GM12878 (cell line): ENCODE results near the gene MRPL28. TPM values are rescaled to one million over a fixed set of nuclear protein-coding genes. Genes with fewer than 3 reads are reported as not detected.

Experiments
- ATAC-seq: fragments of 200-7000 bp; cut with Tn5 transposase; 3 replicates; pipeline ENCODE4 v1.9.1; 2020; ENCODE audit warnings: mild to moderate bottlenecking, moderate library complexity
- BruUV-seq: library from RNA; stranded (reverse); fragments of 400-500 nt; replicated peaks from 2 replicates; lab custom pipeline; 2021; lab: Mats Ljungman, UMichigan
- CTCF ChIA-PET: fragments of 300-600 bp; sonication (Branson Sonifier 250); formaldehyde crosslinking; extraction: SDS; loops from one replicate; lab custom pipeline; 2021; ENCODE audit warnings: inconsistent platforms; lab: Yijun Ruan, JAX
- POLR2A ChIA-PET: fragments of 350-600 bp; formaldehyde crosslinking; extraction: SDS; loops from one replicate; lab custom pipeline; 2021; ENCODE audit warnings: inconsistent platforms; lab: Charles Lee
- RAD21 ChIA-PET: fragments of 300-600 bp; sonication (Branson Sonifier 250); formaldehyde crosslinking; loops from one replicate; lab custom pipeline; 2023; ENCODE audit warnings: antibody characterized with exemption; ENCODE audit not compliant: unreplicated experiment; lab: Charles Lee
- SMC1A ChIA-PET: fragments of 300-600 bp; sonication (Branson Sonifier 250); formaldehyde crosslinking; loops from one replicate; lab custom pipeline; 2023; ENCODE audit not compliant: unreplicated experiment, uncharacterized antibody; lab: Charles Lee
- DNase-seq: peaks from one replicate; pipeline ENCODE4 v3.0.0-alpha.2; 2011; ENCODE audit warnings: low read depth, low spot score
- FAIRE-seq: peaks from 3 replicates; lab custom pipeline; 2011; peaks lifted over from hg19 to GRCh38; lab: Jason Lieb, UNC
- H2AFZ ChIP-seq: 2 replicates; pipeline ENCODE4 v1.6.0; 2011; ENCODE audit warnings: low read depth, low read length, control low read depth; ENCODE audit not compliant: control insufficient read depth
- H3K27ac ChIP-seq: 2 replicates; pipeline ENCODE4 v1.5.1; 2011; ENCODE audit warnings: control low read depth; ENCODE audit not compliant: control insufficient read depth, insufficient read depth
- H3K27me3 ChIP-seq, 2 experiments: replicated peaks in 1 of 2; 2 replicates each; pipeline versions ENCODE4 v1.6.0 to v1.6.1; 2011; ENCODE audit warnings: low read length in 1 of 2; ENCODE audit not compliant: control insufficient read depth in 2 of 2, insufficient read depth in 2 of 2
- H3K36me3 ChIP-seq, 2 experiments: 2 replicates each; pipeline ENCODE4 v1.5.1; 2011; ENCODE audit warnings: low read length in 1 of 2; ENCODE audit not compliant: control insufficient read depth in 2 of 2, insufficient read depth in 2 of 2
- H3K4me1 ChIP-seq: 2 replicates; pipeline ENCODE4 v1.6.1; 2011; ENCODE audit warnings: mild to moderate bottlenecking, low read length, moderate library complexity, mixed read lengths; ENCODE audit not compliant: control insufficient read depth, insufficient read depth
- H3K4me2 ChIP-seq: 2 replicates; pipeline ENCODE4 v1.6.0; 2011; ENCODE audit warnings: control low read depth; ENCODE audit not compliant: control insufficient read depth, insufficient read depth
- H3K4me3 ChIP-seq: fragments of 200-600 bp; sonication (generic); 2 replicates; pipeline ENCODE4 v1.5.1; 2016
- H3K79me2 ChIP-seq: 2 replicates; pipeline ENCODE4 v1.6.0; 2011; ENCODE audit warnings: low read length; ENCODE audit not compliant: control insufficient read depth, insufficient read depth
- H3K9ac ChIP-seq: 2 replicates; pipeline ENCODE4 v1.8.0; 2011; ENCODE audit warnings: low read length, control low read depth, mixed read lengths; ENCODE audit not compliant: control insufficient read depth, insufficient read depth
- H3K9me3 ChIP-seq: replicated peaks from 3 replicates; pipeline ENCODE4 v1.5.1; 2011; ENCODE audit warnings: mild to moderate bottlenecking, low read length; ENCODE audit not compliant: control insufficient read depth, insufficient read depth
- H4K20me1 ChIP-seq: 2 replicates; pipeline ENCODE4 v1.6.0; 2011; ENCODE audit not compliant: control insufficient read depth, insufficient read depth
- BHLHE40 ChIP-seq, 2 experiments: fragments of 450-650 bp in 1 of 2; IDR thresholded peaks; 2 replicates each; pipeline ENCODE4 v1.6.1; 2011 to 2017; ENCODE audit warnings: low read depth in 2 of 2, borderline replicate concordance in 1 of 2, improper control_type of control experiment in 1 of 2, low read length in 1 of 2, mild to moderate bottlenecking in 1 of 2
- CBX3 ChIP-seq: fragments of 200-600 bp; sonication (generic); IDR thresholded peaks from 2 replicates; pipeline ENCODE4 v1.6.1; 2016; ENCODE audit warnings: low read depth, borderline replicate concordance
- IKZF1 ChIP-seq: fragments of 450-650 bp; conservative IDR thresholded peaks from 2 replicates; pipeline ENCODE4 v1.6.1; 2017; ENCODE audit warnings: antibody characterized with exemption, mild to moderate bottlenecking
- POU2F2 ChIP-seq: IDR thresholded peaks from 3 replicates; pipeline ENCODE4 v1.6.1; 2011; ENCODE audit warnings: low read depth, mild to moderate bottlenecking, low read length, borderline replicate concordance
- RAD21 ChIP-seq: IDR thresholded peaks from 2 replicates; pipeline ENCODE4 v1.6.1; 2011; ENCODE audit warnings: mild to moderate bottlenecking, low read depth, low read length, moderate library complexity; ENCODE audit not compliant: insufficient read depth
- RUNX3 ChIP-seq: IDR thresholded peaks from 2 replicates; pipeline ENCODE4 v1.6.1; 2012; ENCODE audit warnings: low read length, inconsistent platforms
- SMC3 ChIP-seq: IDR thresholded peaks from 2 replicates; pipeline ENCODE4 v1.6.1; 2011; ENCODE audit warnings: low read length, improper control_type of control experiment, borderline replicate concordance
- WGBS: methylation state at CpG from one replicate; pipeline ENCODE4 v1.1.6; 2016; ENCODE audit warnings: low lambda C conversion rate; ENCODE audit not compliant: insufficient replicate concordance, insufficient coverage; ENCODE audit errors: missing lambda C conversion rate; 5-methylcytosine and 5-hydroxymethylcytosine counted together
- in situ Hi-C: fragments of 300-500 bp; cut with MboI; formaldehyde crosslinking; loops from 9 replicates; pipeline ENCODE4 v1.14.3; 2018; ENCODE audit warnings: mixed read lengths
- intact Hi-C: fragments of 100-400 bp; cut with micrococcal nuclease; formaldehyde crosslinking; loops from one replicate; pipeline ENCODE4 v1.14.2; 2022; ENCODE audit not compliant: unreplicated experiment
- polyA plus RNA-seq, 11 experiments: library from polyadenylated mRNA; depleted of rRNA in 4 of 11; unstranded in 6 of 11; stranded (reverse) in 5 of 11; fragments of >200 nt; fragmentation: Nextera tagmentation in 4 of 11; fragmentation: Illumina TruSeq in 1 of 11; extraction: Ambion mirVana in 4 of 11; extraction: Trizol in 1 of 11; gene quantifications; 1 replicate in 1 of 11; 2 replicates in 10 of 11; pipeline versions ENCODE4 v1.2.1 to v1.2.3, GENCODE V29; 2011 to 2016; ENCODE audit warnings: inconsistent platforms in 2 of 11, missing spikeins in 2 of 11, low read depth in 1 of 11
- total RNA-seq, 4 experiments: library from RNA; depleted of rRNA in 3 of 4; stranded (reverse); fragments of >200 nt in 3 of 4; fragmentation: Illumina TruSeq in 1 of 4; extraction: Trizol in 1 of 4; gene quantifications; 2 replicates each; pipeline versions ENCODE4 v1.2.1 to v1.2.3, GENCODE V29; 2013 to 2021
- TF ChIP-seq, protein P1 (sequence below), 3 experiments: IDR thresholded peaks in 2 of 3; conservative IDR thresholded peaks in 1 of 3; 2 replicates each; pipeline ENCODE4 v1.5.1; 2011; ENCODE audit warnings: low read depth in 3 of 3, low read length in 3 of 3, mild to moderate bottlenecking in 3 of 3, control low read depth in 2 of 3, moderate library complexity in 2 of 3, inconsistent platforms in 1 of 3, mixed read lengths in 1 of 3; ENCODE audit not compliant: control insufficient read depth in 2 of 3, insufficient read depth in 1 of 3; ENCODE audit errors: extremely low read depth in 1 of 3

MRPL28 gene
- total and polyA plus RNA-seq, 10 of the 15 experiments (the other 5 are each of a cell fraction or from before 2014, with no cell fraction given), result 1.6 to 185 (median 110) TPM

DNA sequence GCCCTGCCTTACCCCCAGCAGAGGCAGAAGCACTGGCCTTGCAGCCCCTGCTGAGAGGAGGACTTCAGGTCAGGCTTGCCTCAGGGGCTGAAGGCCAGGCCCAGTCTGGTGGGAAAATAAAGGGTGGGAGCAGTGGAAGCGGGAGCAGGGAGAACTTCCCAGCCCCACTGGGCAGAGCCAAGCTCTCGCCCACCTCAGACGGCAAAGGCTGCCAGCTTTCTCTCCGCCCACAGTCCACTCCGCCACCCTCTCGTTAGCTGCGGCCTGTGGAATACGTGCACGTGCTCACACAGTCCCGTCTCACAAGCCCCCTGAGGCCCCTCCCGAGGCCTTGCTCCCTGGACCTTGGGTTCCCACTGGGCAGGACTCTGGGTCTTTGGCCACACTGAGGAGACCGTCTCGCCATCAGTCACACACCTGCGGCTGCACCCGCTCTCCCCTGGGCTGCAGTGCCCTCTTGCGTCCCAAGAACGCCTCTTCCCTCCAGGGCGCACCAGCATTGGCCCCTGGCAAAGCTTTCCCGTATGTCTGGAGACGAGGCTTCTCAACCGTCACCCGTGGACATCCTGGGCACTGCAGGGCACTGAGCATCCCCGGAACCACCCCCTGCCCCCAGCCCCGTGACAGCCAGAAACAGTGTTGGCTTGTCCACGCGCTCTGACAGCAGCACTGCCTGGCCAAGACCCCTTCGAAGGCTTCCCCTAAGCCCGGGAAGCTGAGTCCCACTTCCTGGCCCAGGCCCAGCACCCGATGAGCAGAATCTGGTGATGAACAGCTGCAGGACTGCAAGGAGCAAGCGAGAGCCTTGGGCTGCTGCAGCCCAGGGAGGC lies 8.3 kb downstream of the MRPL28 start:
- ChIA-PET RAD21 (interaction anchor here (0.8 to 1.6 kb wide), 7 partner anchors 8 to 296 kb away, joined by 3 to 19 read pairs (median 5); partner anchors contain the start of genes AXIN1 and MRPL28), CTCF (interaction anchor here (0.6 to 2.5 kb wide), 17 partner anchors 8 to 297 kb away, joined by 3 to 29 read pairs (median 4); partner anchors contain the start of genes HBQ1 and MRPL28), SMC1A (interaction anchor here (0.5 to 2.1 kb wide), 5 partner anchors 9 to 257 kb away, joined by 3 to 12 read pairs (median 4); partner anchors contain the start of gene MRPL28), POLR2A (interaction anchor here (0.6 kb wide), 2 partner anchors 48 to 338 kb away, joined by 3 to 7 read pairs; no protein-coding TSS in a partner anchor)
- Histone ChIP-seq H3K4me1 (no peaks in the 10 kb centered on the region), H3K27ac (no peak overlapping the region), H3K36me3 (peaks cover under 1 to 3% of the 10 kb centered on the region in 2 experiments; a peak in 3 of 4 replicates), H3K4me2 (peak overlapping the region; percentile 44; the same call in 1 of the 2 replicates), H4K20me1 (no peaks in the 10 kb centered on the region), H3K79me2 (no peaks in the 10 kb centered on the region), H3K4me3 (no peak overlapping the region), H3K9me3 (no peaks in the 10 kb centered on the region), H3K27me3 (no peaks in the 10 kb centered on the region), H3K9ac (no peak overlapping the region), H2AFZ (peak overlapping the region; percentile 19; the same call in 1 of the 2 replicates)
- intact Hi-C loops (loop anchor here (2.0 kb wide), 1 partner anchor 255 kb away; no protein-coding TSS in a partner anchor), in situ Hi-C loops (no loop called here)
- DNase-seq (no peak), ATAC-seq (peak; percentile 92), FAIRE-seq (no peak)
- WGBS, result 48% methylated on average over 25 of the region's 30 CpGs
- BruUV-seq, result no TSS peak
- peak; percentile 64; the same call in 1 of the 2 replicates for TF ChIP-seq SMC3
- no peak for TF ChIP-seq POU2F2
- peak; percentile 15 for TF ChIP-seq RUNX3
- TF ChIP-seq, protein P1, sequence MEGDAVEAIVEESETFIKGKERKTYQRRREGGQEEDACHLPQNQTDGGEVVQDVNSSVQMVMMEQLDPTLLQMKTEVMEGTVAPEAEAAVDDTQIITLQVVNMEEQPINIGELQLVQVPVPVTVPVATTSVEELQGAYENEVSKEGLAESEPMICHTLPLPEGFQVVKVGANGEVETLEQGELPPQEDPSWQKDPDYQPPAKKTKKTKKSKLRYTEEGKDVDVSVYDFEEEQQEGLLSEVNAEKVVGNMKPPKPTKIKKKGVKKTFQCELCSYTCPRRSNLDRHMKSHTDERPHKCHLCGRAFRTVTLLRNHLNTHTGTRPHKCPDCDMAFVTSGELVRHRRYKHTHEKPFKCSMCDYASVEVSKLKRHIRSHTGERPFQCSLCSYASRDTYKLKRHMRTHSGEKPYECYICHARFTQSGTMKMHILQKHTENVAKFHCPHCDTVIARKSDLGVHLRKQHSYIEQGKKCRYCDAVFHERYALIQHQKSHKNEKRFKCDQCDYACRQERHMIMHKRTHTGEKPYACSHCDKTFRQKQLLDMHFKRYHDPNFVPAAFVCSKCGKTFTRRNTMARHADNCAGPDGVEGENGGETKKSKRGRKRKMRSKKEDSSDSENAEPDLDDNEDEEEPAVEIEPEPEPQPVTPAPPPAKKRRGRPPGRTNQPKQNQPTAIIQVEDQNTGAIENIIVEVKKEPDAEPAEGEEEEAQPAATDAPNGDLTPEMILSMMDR (IDR thresholded peaks at IDR 0.05 in 2 of 3, conservative IDR thresholded peaks at IDR 0.05 in 1 of 3; ENCODE audit: control insufficient read depth in 2 of 3, extremely low read depth in 1 of 3, insufficient read depth in 1 of 3, low read depth in 3 of 3, low read length in 3 of 3), result peak; percentile 70 to 84 (median 79)
- TF ChIP-seq IKZF1, result 0 out of 2 replicates have a peak, but pooled peaks have one; percentile 18
- no peak for TF ChIP-seq CBX3
- peak; percentile 86 for TF ChIP-seq RAD21
- peak in 1 of 2 experiments; percentile 59; a peak in 1 of 4 replicates for TF ChIP-seq BHLHE40 (IDR thresholded peaks at IDR 0.05; ENCODE audit: borderline replicate concordance in 1 of 2, low read depth in 2 of 2, low read length in 1 of 2)
